Tibial artery (tissue), 4 donors: ENCODE measurements around the gene TEAD2.

ENCODE experiments used
- DNase-seq, 2 donors: peaks; one replicate each; pipeline ENCODE4 v3.0.0-alpha.2; 2019
- H3K27ac ChIP-seq, 2 donors: fragments of 200-600 bp; sonication (generic) in 1 of 2; 1 replicate in 1 of 2; 2 replicates in 1 of 2; pipeline ENCODE4 v1.5.1; 2018 to 2019; ENCODE audit warnings: mild to moderate bottlenecking in 1 of 2
- H3K27me3 ChIP-seq, 2 donors: fragments of 200-600 bp; sonication (generic) in 1 of 2; one replicate each; pipeline versions ENCODE4 v1.5.1 to v1.6.0; 2016 to 2019
- H3K36me3 ChIP-seq, 3 donors: fragments of 200-600 bp; sonication (generic) in 2 of 3; one replicate each; pipeline ENCODE4 v1.5.1; 2016 to 2019; ENCODE audit warnings: mild to moderate bottlenecking in 2 of 3
- H3K4me1 ChIP-seq, 4 donors: fragments of 200-600 bp; sonication (generic) in 2 of 4; 1 replicate in 3 of 4; 2 replicates in 1 of 4; pipeline ENCODE4 v1.5.1; 2016 to 2019
- H3K4me3 ChIP-seq, 2 donors: fragments of 200-600 bp; sonication (generic) in 1 of 2; 1 replicate in 1 of 2; 2 replicates in 1 of 2; pipeline ENCODE4 v1.5.1; 2018 to 2019; ENCODE audit warnings: mild to moderate bottlenecking in 2 of 2
- H3K9me3 ChIP-seq, 3 donors: fragments of 200-600 bp; sonication (generic) in 1 of 3; one replicate each; pipeline ENCODE4 v1.5.1; 2016 to 2019
- CTCF ChIP-seq, 2 experiments: fragments of 200-600 bp in 1 of 2; fragments of 450-650 bp in 1 of 2; IDR thresholded peaks; one replicate each; pipeline ENCODE4 v1.5.1; 2017 to 2019; ENCODE audit warnings: antibody characterized with exemption in 2 of 2, mild to moderate bottlenecking in 1 of 2, moderate library complexity in 1 of 2
- intact Hi-C: fragments of 100-400 bp; cut with DNase I; formaldehyde crosslinking; loops from one replicate; pipeline ENCODE4 v1.15.0; 2023; ENCODE audit warnings: low total_unique reads

Gene TEAD2

GRCh38 chr19:49390131-49390928, 28.1 kb upstream of the TEAD2 start:
- H3K27ac ChIP-seq = no peak overlapping the region
- H3K9me3 ChIP-seq = no peaks in the 10 kb centered on the region
- no peak for DNase-seq
- intact Hi-C loops = no loop called here
- no peaks in the 10 kb centered on the region for H3K36me3 ChIP-seq
- H3K27me3 ChIP-seq = peaks cover 0 to 54% of the 10 kb centered on the region in 2 donors
- H3K4me3 ChIP-seq = no peak overlapping the region
- TF ChIP-seq CTCF (IDR thresholded peaks at IDR 0.05) = no peak
- no peaks in the 10 kb centered on the region for H3K4me1 ChIP-seq

- no peak overlapping the region for H3K4me3 ChIP-seq
- intact Hi-C loops = no loop called here
- no peaks in the 10 kb centered on the region for H3K36me3 ChIP-seq
- peaks cover 0 to 50% of the 10 kb centered on the region in 2 donors for H3K27me3 ChIP-seq
- no peak for DNase-seq
- H3K9me3 ChIP-seq = no peaks in the 10 kb centered on the region
- TF ChIP-seq CTCF (IDR thresholded peaks at IDR 0.05) = no peak
- H3K4me1 ChIP-seq = no peaks in the 10 kb centered on the region
- no peak overlapping the region for H3K27ac ChIP-seq
Measured at GRCh38 chr19:49389406-49389805, 27.2 kb upstream of the TEAD2 start.

GRCh38 chr19:49387936-49388372, 25.7 kb upstream of the TEAD2 start, which contains the start of gene KASH5:
KASH5 (plus strand) TSS chr19:49388249; CDS start chr19:49390884, 2,635 bp downstream.
- TF ChIP-seq CTCF (IDR thresholded peaks at IDR 0.05) = no peak
- intact Hi-C loops = no loop called here
- Histone ChIP-seq H3K36me3 (no peaks in the 10 kb centered on the region), H3K9me3 (peaks cover 0 to under 1% (median 0%) of the 10 kb centered on the region in 3 donors), H3K27me3 (peaks cover 0 to 40% of the 10 kb centered on the region in 2 donors), H3K4me1 (no peaks in the 10 kb centered on the region), H3K27ac (no peak within 1 kb of the TSS), H3K4me3 (peak within 1 kb of the TSS; percentile 22 to 31)
- DNase-seq = peak; percentile 49 to 88

- no peak for TF ChIP-seq CTCF (IDR thresholded peaks at IDR 0.05)
- no peak overlapping the region for H3K4me3 ChIP-seq
- no peaks in the 10 kb centered on the region for H3K4me1 ChIP-seq
- no peak overlapping the region for H3K27ac ChIP-seq
- H3K9me3 ChIP-seq = peaks cover 0 to 14% (median 10%) of the 10 kb centered on the region in 3 donors
- intact Hi-C loops = no loop called here
- H3K36me3 ChIP-seq = no peaks in the 10 kb centered on the region
- H3K27me3 ChIP-seq = peaks cover 0 to 25% of the 10 kb centered on the region in 2 donors
- no peak for DNase-seq
Measured at GRCh38 chr19:49383599-49383998, 21.4 kb upstream of the TEAD2 start.

GRCh38 chr19:49382639-49383038, 20.4 kb upstream of the TEAD2 start:
- no peaks in the 10 kb centered on the region for H3K4me1 ChIP-seq
- no peak overlapping the region for H3K4me3 ChIP-seq
- H3K36me3 ChIP-seq = no peaks in the 10 kb centered on the region
- no peak for DNase-seq
- H3K27me3 ChIP-seq = peaks cover 0 to 15% of the 10 kb centered on the region in 2 donors
- no peak for TF ChIP-seq CTCF (IDR thresholded peaks at IDR 0.05)
- intact Hi-C loops = no loop called here
- H3K27ac ChIP-seq = no peak overlapping the region
- H3K9me3 ChIP-seq = peaks cover 0 to 14% (median 10%) of the 10 kb centered on the region in 3 donors
